CD14-positive monocyte (primary cell): ENCODE measurements around the gene GAS7. TPM values are rescaled to one million over a fixed set of nuclear protein-coding genes. Genes with fewer than 3 reads are reported as not detected.

Source experiments
- DNase-seq, 3 donors: peaks; one replicate each; pipeline ENCODE4 v3.0.0-alpha.2; 2011 to 2022
- H2AFZ ChIP-seq: 2 replicates; pipeline ENCODE4 v1.6.0; 2012; ENCODE audit warnings: mild to moderate bottlenecking, low read depth, low read length, inconsistent platforms; ENCODE audit not compliant: insufficient read depth, poor library complexity, severe bottlenecking
- H3K27ac ChIP-seq, 2 donors: 1 replicate in 1 of 2; 2 replicates in 1 of 2; pipeline ENCODE4 v1.5.1; 2012 to 2013; ENCODE audit warnings: low read length in 2 of 2, control low read depth in 1 of 2, inconsistent platforms in 1 of 2, low read depth in 1 of 2, mild to moderate bottlenecking in 1 of 2
- H3K27me3 ChIP-seq, 2 donors: one replicate each; pipeline versions ENCODE4 v1.6.0 to v1.6.1; 2011 to 2013; ENCODE audit warnings: low read length in 2 of 2; ENCODE audit not compliant: control insufficient read depth in 2 of 2, insufficient read depth in 2 of 2
- H3K36me3 ChIP-seq, 2 donors: replicated peaks in 1 of 2; 1 replicate in 1 of 2; 2 replicates in 1 of 2; pipeline versions ENCODE4 v1.5.1 to v1.6.1; 2012 to 2013; ENCODE audit warnings: low read length in 2 of 2, control low read depth in 1 of 2, inconsistent platforms in 1 of 2, mild to moderate bottlenecking in 1 of 2; ENCODE audit not compliant: insufficient read depth in 2 of 2, control insufficient read depth in 1 of 2
- H3K4me1 ChIP-seq, 2 donors: 1 replicate in 1 of 2; 2 replicates in 1 of 2; pipeline versions ENCODE4 v1.5.1 to v1.6.1; 2012 to 2013; ENCODE audit warnings: low read length in 2 of 2, control low read depth in 1 of 2, inconsistent platforms in 1 of 2, mild to moderate bottlenecking in 1 of 2, moderate library complexity in 1 of 2; ENCODE audit not compliant: insufficient read depth in 2 of 2, control insufficient read depth in 1 of 2
- H3K4me2 ChIP-seq: replicated peaks from 2 replicates; pipeline ENCODE3; 2012; ENCODE audit warnings: low read length, moderate library complexity, mild to moderate bottlenecking; ENCODE audit not compliant: poor library complexity, severe bottlenecking; ENCODE audit errors: extremely low read depth
- H3K4me3 ChIP-seq, 3 experiments: fragments of 200-600 bp in 1 of 3; sonication (generic) in 1 of 3; replicated peaks in 1 of 3; 1 replicate in 2 of 3; 2 replicates in 1 of 3; pipeline ENCODE4 v1.5.1; 2011 to 2013; ENCODE audit warnings: low read length in 3 of 3, mild to moderate bottlenecking in 3 of 3, control low read depth in 2 of 3, low read depth in 2 of 3, inconsistent platforms in 1 of 3, moderate library complexity in 1 of 3
- H3K79me2 ChIP-seq: 2 replicates; pipeline ENCODE4 v1.6.0; 2012; ENCODE audit warnings: mild to moderate bottlenecking, control low read depth, inconsistent platforms, low read length, moderate library complexity; ENCODE audit not compliant: insufficient read depth
- H3K9ac ChIP-seq: 2 replicates; pipeline ENCODE4 v1.6.0; 2017; ENCODE audit warnings: low read length, mild to moderate bottlenecking; ENCODE audit not compliant: insufficient read depth, poor library complexity, severe bottlenecking
- H3K9me3 ChIP-seq, 2 donors: replicated peaks in 1 of 2; 1 replicate in 1 of 2; 2 replicates in 1 of 2; pipeline versions ENCODE4 v1.5.1 to v1.6.1; 2012 to 2013; ENCODE audit warnings: low read length in 2 of 2, control low read depth in 1 of 2; ENCODE audit not compliant: control insufficient read depth in 1 of 2, insufficient read depth in 1 of 2
- H4K20me1 ChIP-seq: 2 replicates; pipeline ENCODE4 v1.6.0; 2012; ENCODE audit warnings: mild to moderate bottlenecking, low read length, control low read depth, moderate library complexity; ENCODE audit not compliant: insufficient read depth
- H3K27ac Mint-ChIP-seq, 7 donors: one replicate each; pipeline ENCODE4 v1.8.0; 2020; ENCODE audit warnings: mild to moderate bottlenecking in 7 of 7, mixed read lengths in 7 of 7, moderate library complexity in 6 of 7, inconsistent platforms in 2 of 7
- H3K27me3 Mint-ChIP-seq, 3 donors: one replicate each; pipeline ENCODE4 v1.8.0; 2021 to 2022; ENCODE audit warnings: low read depth in 3 of 3, mild to moderate bottlenecking in 3 of 3, mixed read lengths in 3 of 3, moderate library complexity in 3 of 3, inconsistent platforms in 1 of 3
- H3K36me3 Mint-ChIP-seq, 2 donors: one replicate each; pipeline ENCODE4 v1.8.0; 2020; ENCODE audit warnings: mixed read lengths in 2 of 2, inconsistent platforms in 1 of 2, mild to moderate bottlenecking in 1 of 2
- H3K4me1 Mint-ChIP-seq: one replicate; pipeline ENCODE4 v1.8.0; 2020; ENCODE audit warnings: mild to moderate bottlenecking, mixed read lengths
- H3K4me3 Mint-ChIP-seq, 2 donors: one replicate each; pipeline ENCODE4 v1.8.0; 2020; ENCODE audit warnings: mild to moderate bottlenecking in 2 of 2, mixed read lengths in 2 of 2, moderate library complexity in 1 of 2
- H3K9me3 Mint-ChIP-seq, 7 donors: one replicate each; pipeline ENCODE4 v1.8.0; 2020 to 2022; ENCODE audit warnings: mixed read lengths in 7 of 7, mild to moderate bottlenecking in 6 of 7, moderate library complexity in 6 of 7, inconsistent platforms in 2 of 7
- CTCF ChIP-seq: fragments of 200-600 bp; IDR thresholded peaks from one replicate; pipeline ENCODE4 v1.8.0; 2022; ENCODE audit warnings: antibody characterized with exemption, mild to moderate bottlenecking
- WGBS: methylation state at CpG from one replicate; pipeline ENCODE4 v1.1.5; 2013; ENCODE audit warnings: missing lambda C conversion rate; ENCODE audit not compliant: insufficient coverage; 5-methylcytosine and 5-hydroxymethylcytosine counted together
- intact Hi-C, 2 donors: fragments of 100-400 bp; cut with micrococcal nuclease; formaldehyde crosslinking; loops; one replicate each; pipeline versions ENCODE4 v1.15.0 to v1.15.1; 2023
- polyA plus RNA-seq, 3 donors: library from polyadenylated mRNA; depleted of rRNA in 1 of 3; unstranded in 2 of 3; stranded (reverse) in 1 of 3; fragments of 300-500 nt in 2 of 3; fragments of >200 nt in 1 of 3; fragmentation: Illumina TruSeq in 2 of 3; gene quantifications; 1 replicate in 2 of 3; 2 replicates in 1 of 3; pipeline ENCODE4 v1.2.3, GENCODE V29; 2012 to 2021

The GAS7 gene
- polyA plus RNA-seq, 3 donors, result 53.1 to 91.9 (median 66.6) TPM

GRCh38 chr17:10112962-10113361 lies 85.4 kb downstream of the GAS7 start:
- TF ChIP-seq CTCF, result no peak
- no peak for DNase-seq
- Histone ChIP-seq H2AFZ (no peak overlapping the region), H3K79me2 (peaks cover 63% of the 10 kb centered on the region), H3K4me3 (peak overlapping the region in 1 of 3 experiments; percentile 62), H3K9me3 (no peaks in the 10 kb centered on the region), H4K20me1 (peaks cover 2% of the 10 kb centered on the region), H3K4me1 (peaks cover 54 to 66% of the 10 kb centered on the region in 2 donors), H3K27ac (peak overlapping the region in 1 of 2 donors; percentile 99), H3K9ac (no peak overlapping the region), H3K36me3 (no peaks in the 10 kb centered on the region), H3K27me3 (no peaks in the 10 kb centered on the region), H3K4me2 (no peak overlapping the region)
- intact Hi-C loops, result loop anchor here in 1 of 2 donors (10.0 kb wide), 3 partner anchors 48 to 88 kb away; no protein-coding TSS in a partner anchor
- no peak overlapping the region for H3K4me3 Mint-ChIP-seq
- no peaks in the 10 kb centered on the region for H3K9me3 Mint-ChIP-seq
- peaks cover 0 to 9% (median 2%) of the 10 kb centered on the region in 3 donors for H3K27me3 Mint-ChIP-seq
- 90% methylated on average over 3 of the region's 4 CpGs for WGBS
- peak overlapping the region in 6 of 7 donors; percentile 31 to 100 (median 100) for H3K27ac Mint-ChIP-seq
- H3K36me3 Mint-ChIP-seq, result peaks cover 0 to 17% of the 10 kb centered on the region in 2 donors
- H3K4me1 Mint-ChIP-seq, result peaks cover 71% of the 10 kb centered on the region

- peaks cover 0 to 9% (median 2%) of the 10 kb centered on the region in 3 donors for H3K27me3 Mint-ChIP-seq
- no peaks in the 10 kb centered on the region for H3K36me3 ChIP-seq
- peaks cover 54 to 66% of the 10 kb centered on the region in 2 donors for H3K4me1 ChIP-seq
- peaks cover 9% of the 10 kb centered on the region for H4K20me1 ChIP-seq
- H3K9me3 ChIP-seq, result no peaks in the 10 kb centered on the region
- no peak for DNase-seq
- H3K27ac Mint-ChIP-seq, result peak overlapping the region in 2 of 7 donors; percentile 54 to 99
- 92% methylated on average over 7 of the region's 9 CpGs for WGBS
- no peak overlapping the region for H3K4me2 ChIP-seq
- no peak overlapping the region for H3K4me3 ChIP-seq
- no peaks in the 10 kb centered on the region for H3K27me3 ChIP-seq
- no peak overlapping the region for H2AFZ ChIP-seq
- peaks cover 54% of the 10 kb centered on the region for H3K79me2 ChIP-seq
- H3K9me3 Mint-ChIP-seq, result no peaks in the 10 kb centered on the region
- peaks cover 0 to 17% of the 10 kb centered on the region in 2 donors for H3K36me3 Mint-ChIP-seq
- intact Hi-C loops, result loop anchor here in 1 of 2 donors (10.0 kb wide), 3 partner anchors 47 to 87 kb away; no protein-coding TSS in a partner anchor
- peaks cover 71% of the 10 kb centered on the region for H3K4me1 Mint-ChIP-seq
- H3K27ac ChIP-seq, result no peak overlapping the region
- no peak overlapping the region for H3K9ac ChIP-seq
- H3K4me3 Mint-ChIP-seq, result no peak overlapping the region
- TF ChIP-seq CTCF, result no peak
Observed at GRCh38 chr17:10111907-10112452, 86.4 kb downstream of the GAS7 start.
